Suppressor macrophage (primary cell): ENCODE results near the gene STXBP1.

Experiments used
- DNase-seq, 4 experiments: peaks; one replicate each; pipeline ENCODE4 v3.0.0-alpha.2; 2020 to 2022

The STXBP1 gene

GRCh38 chr9:127693697-127694096 lies 81.6 kb downstream of the STXBP1 start:
- no peak for DNase-seq

GRCh38 chr9:127694890-127695720 lies 83.0 kb downstream of the STXBP1 start:
- no peak for DNase-seq

- DNase-seq, result no peak
These were observed 85.5 kb downstream of the STXBP1 start for GRCh38 chr9:127697575-127697974.

- DNase-seq, result no peak
These were observed 86.3 kb downstream of the STXBP1 start for GRCh38 chr9:127698386-127698785.

GRCh38 chr9:127698985-127699670 lies 87.1 kb downstream of the STXBP1 start:
- DNase-seq, result peak; percentile 97 to 98 (median 98)

GRCh38 chr9:127700140-127700539 lies 88.1 kb downstream of the STXBP1 start:
- no peak for DNase-seq

GRCh38 chr9:127700594-127701255 lies 88.6 kb downstream of the STXBP1 start:
- no peak for DNase-seq

- no peak for DNase-seq
These were observed 91.3 kb downstream of the STXBP1 start for GRCh38 chr9:127703289-127703946.

GRCh38 chr9:127705577-127706379 lies 93.7 kb downstream of the STXBP1 start:
- DNase-seq, result no peak

GRCh38 chr9:127706836-127707241 lies 94.8 kb downstream of the STXBP1 start, which contains the start of gene CFAP157:
Gene CFAP157 (plus strand): TSS chr9:127706988. CDS start chr9:127707032, 44 bp downstream.
- DNase-seq, result peak in 2 of 4 experiments; percentile 13 to 17

- peak in 1 of 4 experiments; percentile 22 for DNase-seq
These were observed 95.7 kb downstream of the STXBP1 start for GRCh38 chr9:127707766-127708165.

- DNase-seq, result no peak
These were observed 97.0 kb downstream of the STXBP1 start for GRCh38 chr9:127708952-127709587.

- no peak for DNase-seq
These were observed 98.2 kb downstream of the STXBP1 start for GRCh38 chr9:127710204-127710783.

- DNase-seq, result no peak
These were observed 99.2 kb downstream of the STXBP1 start for GRCh38 chr9:127711226-127711701.

- DNase-seq, result no peak
These were observed 99.8 kb downstream of the STXBP1 start for GRCh38 chr9:127711831-127712274.

GRCh38 chr9:127712371-127712770 lies 100.3 kb downstream of the STXBP1 start:
- DNase-seq, result no peak

- DNase-seq, result no peak
These were observed 100.8 kb downstream of the STXBP1 start for GRCh38 chr9:127712867-127713266.

GRCh38 chr9:127714020-127714750 lies 102.1 kb downstream of the STXBP1 start:
- DNase-seq, result no peak

- DNase-seq, result peak; percentile 19 to 62 (median 40)
These were observed 102.9 kb downstream of the STXBP1 start for GRCh38 chr9:127714951-127715469.
